HepG2 (cell line): ENCODE results near the gene GGA3. TPM values are rescaled to one million over a fixed set of nuclear protein-coding genes. Genes with fewer than 3 reads are reported as not detected.

Source experiments
- KDM6A ChIP-seq: IDR thresholded peaks from 2 replicates; pipeline ENCODE4 v1.6.1; 2016; ENCODE audit warnings: low read depth
- KMT2B ChIP-seq: IDR thresholded peaks from 2 replicates; pipeline ENCODE4 v1.6.1; 2016; ENCODE audit warnings: missing genetic modification reagents, missing compliant biosample characterization
- NBN ChIP-seq: fragments of 450-650 bp; conservative IDR thresholded peaks from 2 replicates; pipeline ENCODE4 v1.6.1; 2017
- NR2C2 ChIP-seq: sonication (generic); formaldehyde crosslinking; IDR thresholded peaks from 2 replicates; pipeline ENCODE4 v1.4.0; 2020; ENCODE audit warnings: missing genetic modification reagents, mild to moderate bottlenecking, moderate library complexity, borderline replicate concordance
- RXRA ChIP-seq: sonication (generic); formaldehyde crosslinking; IDR thresholded peaks from 2 replicates; pipeline ENCODE4 v1.5.1; 2020; ENCODE audit warnings: missing genetic modification reagents
- SRSF1 ChIP-seq: fragments of 200-400 bp; formaldehyde crosslinking; optimal IDR thresholded peaks from 2 replicates; pipeline ENCODE3; 2017; ENCODE audit warnings: mild to moderate bottlenecking, low read depth, low read length, moderate library complexity
- ZNF234 ChIP-seq: sonication (generic); formaldehyde crosslinking; conservative IDR thresholded peaks from 2 replicates; pipeline ENCODE4 v1.5.1; 2020; ENCODE audit warnings: mild to moderate bottlenecking, missing genetic modification reagents
- ZNF256 ChIP-seq: sonication (generic); formaldehyde crosslinking; conservative IDR thresholded peaks from 2 replicates; pipeline ENCODE4 v1.4.0; 2020; ENCODE audit warnings: missing genetic modification reagents
- ZNF280B ChIP-seq: sonication (generic); formaldehyde crosslinking; IDR thresholded peaks from 2 replicates; pipeline ENCODE4 v1.5.0; 2020; ENCODE audit warnings: missing genetic modification reagents, mild to moderate bottlenecking, borderline replicate concordance
- ZNF431 ChIP-seq: sonication (generic); formaldehyde crosslinking; IDR thresholded peaks from 2 replicates; pipeline ENCODE4 v1.9.0; 2022; ENCODE audit warnings: missing genetic modification reagents, low read depth, mild to moderate bottlenecking, borderline replicate concordance
- ZNF552 ChIP-seq: sonication (generic); formaldehyde crosslinking; IDR thresholded peaks from 2 replicates; pipeline ENCODE4 v1.9.0; 2022; ENCODE audit warnings: missing genetic modification reagents, mild to moderate bottlenecking, borderline replicate concordance
- ZNF652 ChIP-seq: IDR thresholded peaks from 2 replicates; pipeline ENCODE4 v1.6.1; 2016; ENCODE audit warnings: low read depth, borderline replicate concordance
- polyA plus RNA-seq, 8 experiments: library from polyadenylated mRNA; depleted of rRNA in 3 of 8; stranded (reverse) in 7 of 8; unstranded in 1 of 8; fragments of >200 nt; fragmentation: Illumina TruSeq in 4 of 8; extraction: Trizol in 4 of 8; gene quantifications; 2 replicates each; pipeline versions ENCODE4 v1.2.1 to v1.2.3, GENCODE V29; 2011 to 2016; ENCODE audit warnings: low read depth in 4 of 8, missing spikeins in 1 of 8, mixed read lengths in 1 of 8; ENCODE audit not compliant: insufficient read depth in 1 of 8
- total RNA-seq, 5 experiments: library from RNA; depleted of rRNA; stranded (reverse); fragments of >200 nt; fragmentation: Illumina TruSeq; extraction: Trizol; gene quantifications; 2 replicates each; pipeline ENCODE4 v1.2.3, GENCODE V29; 2016; ENCODE audit warnings: low read depth in 1 of 5
- TF ChIP-seq, protein P1 (sequence below): sonication (generic); formaldehyde crosslinking; IDR thresholded peaks from 2 replicates; pipeline ENCODE4 v1.8.0; 2022; ENCODE audit warnings: missing genetic modification reagents, low read depth, mild to moderate bottlenecking, borderline replicate concordance
- TF ChIP-seq, protein P2 (sequence below): sonication (generic); formaldehyde crosslinking; IDR thresholded peaks from 2 replicates; pipeline ENCODE4 v1.5.0; 2020; ENCODE audit warnings: mild to moderate bottlenecking, missing genetic modification reagents
- TF ChIP-seq, protein P3 (sequence below): sonication (generic); formaldehyde crosslinking; IDR thresholded peaks from 2 replicates; pipeline ENCODE4 v1.4.0; 2020; ENCODE audit warnings: mild to moderate bottlenecking, missing genetic modification reagents
- TF ChIP-seq, protein P4 (sequence below): sonication (generic); formaldehyde crosslinking; IDR thresholded peaks from 2 replicates; pipeline ENCODE4 v1.8.1; 2023; ENCODE audit warnings: mild to moderate bottlenecking, missing genetic modification reagents
- TF ChIP-seq, protein P5 (sequence below): sonication (generic); formaldehyde crosslinking; IDR thresholded peaks from 2 replicates; pipeline ENCODE4 v1.4.0; 2020; ENCODE audit warnings: missing genetic modification reagents, borderline replicate concordance

The GGA3 gene
- total and polyA plus RNA-seq, 2 of the 13 experiments (the other 11 are each of a cell fraction or from before 2014, with no cell fraction given), result 28.4 to 43.7 TPM

- peak; percentile 87; the same call in 1 of the 2 replicates for TF ChIP-seq ZNF280B (CRISPR knock-in tag)
- TF ChIP-seq ZNF552 (CRISPR knock-in tag), result no peak
- TF ChIP-seq, protein P1, sequence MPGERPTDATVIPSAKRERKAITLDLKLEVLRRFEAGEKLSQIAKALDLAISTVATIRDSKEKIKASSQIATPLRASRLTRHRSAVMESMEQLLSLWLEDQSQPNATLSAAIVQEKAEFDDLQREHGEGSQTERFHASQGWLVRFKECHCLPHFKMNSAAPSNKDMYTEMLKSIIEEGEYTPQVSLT (CRISPR knock-in tag), result peak; percentile 75; the same call in 1 of the 2 replicates
- TF ChIP-seq, protein P2, sequence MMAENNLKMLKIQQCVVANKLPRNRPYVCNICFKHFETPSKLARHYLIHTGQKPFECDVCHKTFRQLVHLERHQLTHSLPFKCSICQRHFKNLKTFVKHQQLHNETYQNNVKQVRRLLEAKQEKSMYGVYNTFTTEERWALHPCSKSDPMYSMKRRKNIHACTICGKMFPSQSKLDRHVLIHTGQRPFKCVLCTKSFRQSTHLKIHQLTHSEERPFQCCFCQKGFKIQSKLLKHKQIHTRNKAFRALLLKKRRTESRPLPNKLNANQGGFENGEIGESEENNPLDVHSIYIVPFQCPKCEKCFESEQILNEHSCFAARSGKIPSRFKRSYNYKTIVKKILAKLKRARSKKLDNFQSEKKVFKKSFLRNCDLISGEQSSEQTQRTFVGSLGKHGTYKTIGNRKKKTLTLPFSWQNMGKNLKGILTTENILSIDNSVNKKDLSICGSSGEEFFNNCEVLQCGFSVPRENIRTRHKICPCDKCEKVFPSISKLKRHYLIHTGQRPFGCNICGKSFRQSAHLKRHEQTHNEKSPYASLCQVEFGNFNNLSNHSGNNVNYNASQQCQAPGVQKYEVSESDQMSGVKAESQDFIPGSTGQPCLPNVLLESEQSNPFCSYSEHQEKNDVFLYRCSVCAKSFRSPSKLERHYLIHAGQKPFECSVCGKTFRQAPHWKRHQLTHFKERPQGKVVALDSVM, result 0 out of 2 replicates have a peak, but pooled peaks have one; percentile 9
- TF ChIP-seq, protein P3, sequence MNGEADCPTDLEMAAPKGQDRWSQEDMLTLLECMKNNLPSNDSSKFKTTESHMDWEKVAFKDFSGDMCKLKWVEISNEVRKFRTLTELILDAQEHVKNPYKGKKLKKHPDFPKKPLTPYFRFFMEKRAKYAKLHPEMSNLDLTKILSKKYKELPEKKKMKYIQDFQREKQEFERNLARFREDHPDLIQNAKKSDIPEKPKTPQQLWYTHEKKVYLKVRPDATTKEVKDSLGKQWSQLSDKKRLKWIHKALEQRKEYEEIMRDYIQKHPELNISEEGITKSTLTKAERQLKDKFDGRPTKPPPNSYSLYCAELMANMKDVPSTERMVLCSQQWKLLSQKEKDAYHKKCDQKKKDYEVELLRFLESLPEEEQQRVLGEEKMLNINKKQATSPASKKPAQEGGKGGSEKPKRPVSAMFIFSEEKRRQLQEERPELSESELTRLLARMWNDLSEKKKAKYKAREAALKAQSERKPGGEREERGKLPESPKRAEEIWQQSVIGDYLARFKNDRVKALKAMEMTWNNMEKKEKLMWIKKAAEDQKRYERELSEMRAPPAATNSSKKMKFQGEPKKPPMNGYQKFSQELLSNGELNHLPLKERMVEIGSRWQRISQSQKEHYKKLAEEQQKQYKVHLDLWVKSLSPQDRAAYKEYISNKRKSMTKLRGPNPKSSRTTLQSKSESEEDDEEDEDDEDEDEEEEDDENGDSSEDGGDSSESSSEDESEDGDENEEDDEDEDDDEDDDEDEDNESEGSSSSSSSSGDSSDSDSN (CRISPR knock-in tag), result peak; percentile 78
- peak; percentile 69 for TF ChIP-seq NR2C2 (CRISPR knock-in tag)
- TF ChIP-seq KMT2B (CRISPR knock-in tag), result peak; percentile 89
- TF ChIP-seq, protein P4, sequence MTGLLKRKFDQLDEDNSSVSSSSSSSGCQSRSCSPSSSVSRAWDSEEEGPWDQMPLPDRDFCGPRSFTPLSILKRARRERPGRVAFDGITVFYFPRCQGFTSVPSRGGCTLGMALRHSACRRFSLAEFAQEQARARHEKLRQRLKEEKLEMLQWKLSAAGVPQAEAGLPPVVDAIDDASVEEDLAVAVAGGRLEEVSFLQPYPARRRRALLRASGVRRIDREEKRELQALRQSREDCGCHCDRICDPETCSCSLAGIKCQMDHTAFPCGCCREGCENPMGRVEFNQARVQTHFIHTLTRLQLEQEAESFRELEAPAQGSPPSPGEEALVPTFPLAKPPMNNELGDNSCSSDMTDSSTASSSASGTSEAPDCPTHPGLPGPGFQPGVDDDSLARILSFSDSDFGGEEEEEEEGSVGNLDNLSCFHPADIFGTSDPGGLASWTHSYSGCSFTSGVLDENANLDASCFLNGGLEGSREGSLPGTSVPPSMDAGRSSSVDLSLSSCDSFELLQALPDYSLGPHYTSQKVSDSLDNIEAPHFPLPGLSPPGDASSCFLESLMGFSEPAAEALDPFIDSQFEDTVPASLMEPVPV (CRISPR knock-in tag), result peak; percentile 88; the same call in 1 of the 2 replicates
- TF ChIP-seq, protein P5, sequence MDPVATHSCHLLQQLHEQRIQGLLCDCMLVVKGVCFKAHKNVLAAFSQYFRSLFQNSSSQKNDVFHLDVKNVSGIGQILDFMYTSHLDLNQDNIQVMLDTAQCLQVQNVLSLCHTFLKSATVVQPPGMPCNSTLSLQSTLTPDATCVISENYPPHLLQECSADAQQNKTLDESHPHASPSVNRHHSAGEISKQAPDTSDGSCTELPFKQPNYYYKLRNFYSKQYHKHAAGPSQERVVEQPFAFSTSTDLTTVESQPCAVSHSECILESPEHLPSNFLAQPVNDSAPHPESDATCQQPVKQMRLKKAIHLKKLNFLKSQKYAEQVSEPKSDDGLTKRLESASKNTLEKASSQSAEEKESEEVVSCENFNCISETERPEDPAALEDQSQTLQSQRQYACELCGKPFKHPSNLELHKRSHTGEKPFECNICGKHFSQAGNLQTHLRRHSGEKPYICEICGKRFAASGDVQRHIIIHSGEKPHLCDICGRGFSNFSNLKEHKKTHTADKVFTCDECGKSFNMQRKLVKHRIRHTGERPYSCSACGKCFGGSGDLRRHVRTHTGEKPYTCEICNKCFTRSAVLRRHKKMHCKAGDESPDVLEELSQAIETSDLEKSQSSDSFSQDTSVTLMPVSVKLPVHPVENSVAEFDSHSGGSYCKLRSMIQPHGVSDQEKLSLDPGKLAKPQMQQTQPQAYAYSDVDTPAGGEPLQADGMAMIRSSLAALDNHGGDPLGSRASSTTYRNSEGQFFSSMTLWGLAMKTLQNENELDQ (CRISPR knock-in tag), result no peak
- TF ChIP-seq KDM6A (CRISPR knock-in tag), result no peak
- TF ChIP-seq ZNF652, result peak; percentile 32; the same call in 1 of the 2 replicates
- TF ChIP-seq RXRA (CRISPR knock-in tag), result peak; percentile 62; the same call in 1 of the 2 replicates
- peak; percentile 78; the same call in 1 of the 2 replicates for TF ChIP-seq ZNF431
- peak; percentile 60; the same call in 1 of the 2 replicates for TF ChIP-seq ZNF234 (CRISPR knock-in tag)
- no peak for TF ChIP-seq NBN
- no peak; the same call in 1 of the 2 replicates for TF ChIP-seq ZNF256 (CRISPR knock-in tag)
- TF ChIP-seq SRSF1, result peak; percentile 91
Measured at GRCh38 chr17:75261336-75262111, at the start of gene GGA3, which contains the start of gene MRPS7 (continued).
